AG09309 (cell line): ENCODE measurements around the gene AFP.

ENCODE experiments used
- DNase-seq: peaks from one replicate; pipeline ENCODE4 v3.0.0-alpha.2; 2010; ENCODE audit warnings: low read depth
- H3K4me3 ChIP-seq: 2 replicates; pipeline ENCODE4 v1.5.1; 2011; ENCODE audit warnings: mild to moderate bottlenecking, low read depth, low read length, moderate library complexity; ENCODE audit not compliant: control insufficient read depth
- TF ChIP-seq, protein P1 (sequence below): IDR thresholded peaks from 2 replicates; pipeline ENCODE4 v1.5.1; 2011; ENCODE audit warnings: mild to moderate bottlenecking, low read depth, low read length, inconsistent platforms; ENCODE audit not compliant: insufficient read depth, control insufficient read depth; ENCODE audit errors: missing control alignments

Gene AFP

DNA sequence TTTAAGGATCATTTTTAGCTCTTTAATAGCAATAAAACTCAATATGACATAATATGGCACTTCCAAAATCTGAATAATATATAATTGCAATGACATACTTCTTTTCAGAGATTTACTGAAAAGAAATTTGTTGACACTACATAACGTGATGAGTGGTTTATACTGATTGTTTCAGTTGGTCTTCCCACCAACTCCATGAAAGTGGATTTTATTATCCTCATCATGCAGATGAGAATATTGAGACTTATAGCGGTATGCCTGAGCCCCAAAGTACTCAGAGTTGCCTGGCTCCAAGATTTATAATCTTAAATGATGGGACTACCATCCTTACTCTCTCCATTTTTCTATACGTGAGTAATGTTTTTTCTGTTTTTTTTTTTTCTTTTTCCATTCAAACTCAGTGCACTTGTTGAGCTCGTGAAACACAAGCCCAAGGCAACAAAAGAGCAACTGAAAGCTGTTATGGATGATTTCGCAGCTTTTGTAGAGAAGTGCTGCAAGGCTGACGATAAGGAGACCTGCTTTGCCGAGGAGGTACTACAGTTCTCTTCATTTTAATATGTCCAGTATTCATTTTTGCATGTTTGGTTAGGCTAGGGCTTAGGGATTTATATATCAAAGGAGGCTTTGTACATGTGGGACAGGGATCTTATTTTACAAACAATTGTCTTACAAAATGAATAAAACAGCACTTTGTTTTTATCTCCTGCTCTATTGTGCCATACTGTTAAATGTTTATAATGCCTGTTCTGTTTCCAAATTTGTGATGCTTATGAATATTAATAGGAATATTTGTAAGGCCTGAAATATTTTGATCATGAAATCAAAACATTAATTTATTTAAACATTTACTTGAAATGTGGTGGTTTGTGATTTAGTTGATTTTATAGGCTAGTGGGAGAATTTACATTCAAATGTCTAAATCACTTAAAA, 16.6 kb upstream of the AFP start:
- no peak overlapping the region for H3K4me3 ChIP-seq
- TF ChIP-seq, protein P1, sequence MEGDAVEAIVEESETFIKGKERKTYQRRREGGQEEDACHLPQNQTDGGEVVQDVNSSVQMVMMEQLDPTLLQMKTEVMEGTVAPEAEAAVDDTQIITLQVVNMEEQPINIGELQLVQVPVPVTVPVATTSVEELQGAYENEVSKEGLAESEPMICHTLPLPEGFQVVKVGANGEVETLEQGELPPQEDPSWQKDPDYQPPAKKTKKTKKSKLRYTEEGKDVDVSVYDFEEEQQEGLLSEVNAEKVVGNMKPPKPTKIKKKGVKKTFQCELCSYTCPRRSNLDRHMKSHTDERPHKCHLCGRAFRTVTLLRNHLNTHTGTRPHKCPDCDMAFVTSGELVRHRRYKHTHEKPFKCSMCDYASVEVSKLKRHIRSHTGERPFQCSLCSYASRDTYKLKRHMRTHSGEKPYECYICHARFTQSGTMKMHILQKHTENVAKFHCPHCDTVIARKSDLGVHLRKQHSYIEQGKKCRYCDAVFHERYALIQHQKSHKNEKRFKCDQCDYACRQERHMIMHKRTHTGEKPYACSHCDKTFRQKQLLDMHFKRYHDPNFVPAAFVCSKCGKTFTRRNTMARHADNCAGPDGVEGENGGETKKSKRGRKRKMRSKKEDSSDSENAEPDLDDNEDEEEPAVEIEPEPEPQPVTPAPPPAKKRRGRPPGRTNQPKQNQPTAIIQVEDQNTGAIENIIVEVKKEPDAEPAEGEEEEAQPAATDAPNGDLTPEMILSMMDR, result no peak
- DNase-seq, result no peak

DNA sequence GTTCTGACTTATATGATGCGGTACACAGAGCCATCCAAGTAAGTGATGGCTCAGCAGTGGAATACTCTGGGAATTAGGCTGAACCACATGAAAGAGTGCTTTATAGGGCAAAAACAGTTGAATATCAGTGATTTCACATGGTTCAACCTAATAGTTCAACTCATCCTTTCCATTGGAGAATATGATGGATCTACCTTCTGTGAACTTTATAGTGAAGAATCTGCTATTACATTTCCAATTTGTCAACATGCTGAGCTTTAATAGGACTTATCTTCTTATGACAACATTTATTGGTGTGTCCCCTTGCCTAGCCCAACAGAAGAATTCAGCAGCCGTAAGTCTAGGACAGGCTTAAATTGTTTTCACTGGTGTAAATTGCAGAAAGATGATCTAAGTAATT, 15.4 kb upstream of the AFP start:
- no peak overlapping the region for H3K4me3 ChIP-seq
- TF ChIP-seq, protein P1, result no peak
- DNase-seq, result no peak

DNA sequence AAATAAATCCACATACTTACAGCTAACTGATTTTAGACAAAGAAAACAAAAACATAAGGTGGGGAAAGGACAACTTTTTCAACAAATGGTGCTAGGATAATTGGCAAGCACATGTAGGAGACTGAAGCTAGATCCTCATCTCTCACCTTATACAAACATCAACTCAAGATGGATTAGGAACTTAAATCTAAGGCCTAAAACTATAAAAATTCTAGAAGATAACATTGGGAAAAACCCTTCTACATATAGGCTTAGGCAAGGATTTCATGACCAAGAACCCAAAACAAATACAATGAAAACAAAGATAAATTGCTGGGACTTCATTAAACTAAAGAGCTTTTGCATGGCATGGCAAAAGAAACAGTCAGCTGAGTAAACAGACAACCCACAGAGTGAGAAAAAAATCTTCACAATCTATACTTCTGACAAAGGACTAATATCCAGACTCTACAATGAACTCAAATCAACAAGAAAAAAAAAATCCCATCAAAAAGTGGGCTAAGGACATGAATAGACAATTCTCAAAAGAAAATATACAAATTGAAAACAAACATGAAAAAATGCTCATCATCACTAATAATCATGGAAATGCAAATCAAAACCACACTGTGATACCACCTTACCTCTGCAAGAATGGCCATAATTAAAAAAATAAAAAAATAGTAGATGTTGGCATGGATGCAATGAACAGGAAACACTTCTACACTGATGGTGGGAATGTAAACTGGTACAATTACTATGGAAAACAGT, 14.1 kb upstream of the AFP start:
- H3K4me3 ChIP-seq, result no peak overlapping the region
- TF ChIP-seq, protein P1, result no peak
- no peak for DNase-seq

DNA sequence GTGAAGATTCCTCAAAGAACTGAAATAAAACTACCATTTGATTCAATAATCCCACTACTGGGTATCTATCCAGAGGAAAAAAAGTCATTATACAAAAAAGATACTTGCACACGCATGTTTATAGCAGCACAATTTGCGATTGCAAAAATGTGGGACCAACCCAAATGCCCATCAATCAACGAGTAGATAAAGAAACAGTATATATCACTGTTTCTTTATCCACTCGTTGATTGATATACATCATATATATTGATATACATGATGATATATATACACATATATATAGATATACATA, 13.6 kb upstream of the AFP start:
- H3K4me3 ChIP-seq, result no peak overlapping the region
- TF ChIP-seq, protein P1, result no peak
- no peak for DNase-seq

DNA sequence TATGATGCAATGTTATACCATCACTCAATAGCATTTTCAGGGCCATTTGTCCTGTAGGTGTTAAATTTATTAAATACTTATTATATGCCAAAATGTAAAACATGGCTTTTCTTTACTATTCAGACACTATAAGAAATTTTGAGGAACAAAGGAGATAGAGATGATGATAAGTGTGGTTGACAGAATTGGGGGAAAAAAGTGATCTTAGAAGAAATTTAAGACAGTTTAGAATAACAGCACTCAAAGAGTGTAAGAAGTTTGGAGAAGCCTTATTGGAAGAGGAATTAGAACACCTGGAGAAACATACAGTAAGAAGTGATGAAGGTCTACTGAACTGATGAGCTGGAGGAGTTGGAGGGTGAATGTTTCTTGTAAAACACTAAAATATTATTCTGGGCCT, 12.8 kb upstream of the AFP start:
- no peak for DNase-seq

DNA sequence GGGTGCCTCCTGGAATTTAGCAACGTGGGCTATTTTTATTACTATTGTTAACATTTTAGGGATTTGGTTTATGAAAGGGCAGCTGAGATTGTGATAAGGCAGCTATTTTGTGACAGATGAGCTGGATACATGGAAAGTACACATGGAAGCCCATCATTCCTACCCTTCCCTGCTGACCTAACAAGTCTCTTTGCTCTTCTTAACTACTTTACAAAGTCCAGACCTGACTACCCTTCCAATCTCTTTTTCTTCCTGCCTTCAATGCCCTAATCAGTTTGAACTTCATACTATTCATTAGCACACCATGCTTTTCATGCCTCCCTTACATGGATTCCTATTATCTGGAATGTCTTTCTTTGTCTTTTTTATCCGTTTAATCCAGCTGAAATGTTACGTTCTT, 9.4 kb upstream of the AFP start:
- no peak for DNase-seq
- TF ChIP-seq, protein P1, result no peak
- H3K4me3 ChIP-seq, result no peak overlapping the region

More for the DNA sequence above, 12.8 kb upstream of the AFP start:
- TF ChIP-seq, protein P1, result no peak
- no peak overlapping the region for H3K4me3 ChIP-seq
